ENCODE measurements around the gene TENT4A. TPM values are rescaled to one million over a fixed set of nuclear protein-coding genes. Genes with fewer than 3 reads are reported as not detected.

Gene TENT4A
- total RNA-seq, 2 donors from 2014 or later = 20.8 to 24.3 TPM

Other genes starting within 250 kb of the TENT4A start
- 10 to 100 TPM; 31.6 to 35.2 TPM for gene NSUN2, start 80.4 kb upstream of the TENT4A start, total RNA-seq
- gene SRD5A1, start 80.0 kb upstream of the TENT4A start, total RNA-seq = 1 to 10 TPM; 4.0 to 4.2 TPM